ENCODE results near the gene PRXL2A. TPM values are rescaled to one million over a fixed set of nuclear protein-coding genes. Genes with fewer than 3 reads are reported as not detected.
A peak's percentile ranks its signal among the peaks of the same experiment; 100 is the strongest.
"Not testable (repeated sequence)": the region's sequence is repeated elsewhere in the genome, so short reads cannot be mapped to it uniquely, and the experiment has no call there.

The PRXL2A gene, protein sequence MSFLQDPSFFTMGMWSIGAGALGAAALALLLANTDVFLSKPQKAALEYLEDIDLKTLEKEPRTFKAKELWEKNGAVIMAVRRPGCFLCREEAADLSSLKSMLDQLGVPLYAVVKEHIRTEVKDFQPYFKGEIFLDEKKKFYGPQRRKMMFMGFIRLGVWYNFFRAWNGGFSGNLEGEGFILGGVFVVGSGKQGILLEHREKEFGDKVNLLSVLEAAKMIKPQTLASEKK
- 119 TPM for total RNA-seq
- long read RNA-seq, full-length matches to known transcripts: 181 of 198 reads
- long read RNA-seq, partial matches to known transcripts: 1 of 198 reads
- long read RNA-seq, other reads (novel, unspliced or antisense): 16 of 198 reads

DNA sequence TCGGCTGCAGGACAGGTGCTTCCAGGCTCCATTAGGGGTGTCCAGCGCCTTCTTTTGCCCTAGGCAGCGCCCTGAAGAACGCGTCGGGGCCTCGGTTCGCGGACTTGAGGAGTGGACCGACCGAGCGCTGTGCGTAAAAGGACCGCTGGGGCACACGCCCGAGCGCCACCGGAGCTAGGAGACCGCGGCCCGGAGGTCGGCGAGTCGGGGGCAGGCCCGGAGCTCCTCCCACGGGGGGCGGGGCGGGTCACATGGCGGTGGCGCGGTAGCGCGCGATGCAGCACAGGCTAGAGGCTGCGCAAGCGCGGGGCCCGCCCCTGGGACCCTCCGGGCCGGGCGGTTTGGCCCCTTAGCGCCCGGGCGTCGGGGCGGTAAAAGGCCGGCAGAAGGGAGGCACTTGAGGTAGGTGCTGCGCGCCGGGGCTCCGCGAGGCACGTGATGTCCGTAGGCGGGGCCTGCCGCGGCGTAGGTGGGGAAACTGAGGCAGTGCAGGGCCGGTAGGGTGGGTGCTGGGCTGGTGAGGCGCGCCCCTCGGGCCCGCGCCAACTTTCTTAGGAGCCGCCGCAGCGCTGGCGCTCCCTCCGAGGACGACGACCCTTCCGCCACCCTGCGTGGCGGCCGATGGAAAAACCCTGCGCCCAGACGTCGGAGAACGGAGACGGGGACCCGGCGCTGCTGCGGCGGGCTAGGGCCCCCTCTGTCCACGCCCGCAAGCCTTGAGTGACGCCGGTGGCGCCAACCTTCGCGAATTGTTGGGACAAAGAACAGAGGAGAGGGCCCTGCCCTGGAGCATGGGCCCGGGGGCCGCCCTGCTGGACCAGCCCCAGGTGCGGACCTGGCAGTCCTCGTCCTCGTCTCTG lies at the start of gene PRXL2A:
PRXL2A (plus strand) TSS at position 310 of the 860 bp plus-strand sequence. CDS start 11,917 bp downstream, outside the sequence.
- DNase-seq (peak; percentile 94), ATAC-seq (peak; percentile 95)
- intact Hi-C loops (cut with micrococcal nuclease): no loop called here

DNA sequence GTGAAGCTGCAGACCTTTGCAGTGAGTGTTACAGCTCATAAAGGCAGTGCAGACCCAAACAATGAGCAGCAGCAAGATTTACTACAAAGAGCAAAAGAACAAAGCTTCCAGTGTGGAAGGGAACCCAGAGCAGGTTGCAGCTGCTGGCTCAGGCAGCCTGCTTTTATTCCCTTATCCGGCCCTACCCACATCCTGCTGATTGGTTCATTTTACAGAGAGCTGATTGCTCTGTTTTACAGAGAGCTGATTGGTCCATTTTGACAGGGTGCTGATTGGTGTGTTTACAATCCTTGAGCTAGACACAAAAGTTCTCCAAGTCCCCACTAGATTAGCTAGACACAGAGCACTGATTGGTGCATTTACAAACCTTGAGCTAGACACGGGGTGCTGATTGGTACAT lies 49.4 kb upstream of the PRXL2A start:
- DNase-seq; intact Hi-C loops (cut with micrococcal nuclease); ATAC-seq: not testable (repeated sequence)

DNA sequence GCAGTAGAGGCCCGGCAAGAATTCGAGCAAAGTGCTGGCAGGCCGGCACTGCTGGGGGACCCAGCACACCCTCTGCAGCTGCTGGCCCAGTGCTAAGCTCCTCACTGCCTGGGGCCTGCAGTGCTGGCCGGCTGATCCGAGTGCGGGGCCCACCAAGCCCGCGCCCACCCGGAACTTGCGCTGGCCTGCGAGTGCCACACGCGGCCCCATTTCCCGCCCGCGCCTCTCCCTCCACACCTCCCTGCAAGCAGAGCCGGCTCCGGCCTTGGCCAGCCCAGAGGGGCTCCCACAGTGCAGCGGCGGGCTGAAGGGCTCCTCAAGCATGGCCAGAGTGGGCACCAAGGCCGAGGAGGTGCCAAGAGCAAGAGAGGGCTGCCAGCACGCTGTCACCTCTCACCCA lies 48.7 kb upstream of the PRXL2A start:
- no peak for ATAC-seq
- no peak for DNase-seq
- intact Hi-C loops (cut with micrococcal nuclease): no loop called here

DNA sequence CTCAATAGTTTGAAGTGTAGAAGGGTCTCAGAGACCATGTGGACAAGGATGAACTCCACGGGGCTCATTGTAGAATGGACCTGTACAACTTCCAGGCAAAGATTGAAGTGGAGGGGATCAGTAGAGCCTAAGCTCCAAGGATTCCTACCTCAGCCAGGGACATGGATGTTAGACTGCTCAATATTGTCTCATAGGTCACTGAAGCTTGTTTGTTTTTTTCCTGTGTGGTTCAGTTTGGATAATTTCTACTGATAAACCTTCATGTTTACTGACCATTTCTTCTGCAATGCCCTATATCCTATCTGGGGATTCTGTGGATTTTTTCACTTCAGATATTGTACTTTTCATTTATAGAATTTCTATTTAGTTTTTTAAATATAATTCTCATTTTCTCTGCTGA lies 42.8 kb upstream of the PRXL2A start:
- no peak for ATAC-seq
- intact Hi-C loops (cut with micrococcal nuclease): no loop called here
- no peak for DNase-seq

DNA sequence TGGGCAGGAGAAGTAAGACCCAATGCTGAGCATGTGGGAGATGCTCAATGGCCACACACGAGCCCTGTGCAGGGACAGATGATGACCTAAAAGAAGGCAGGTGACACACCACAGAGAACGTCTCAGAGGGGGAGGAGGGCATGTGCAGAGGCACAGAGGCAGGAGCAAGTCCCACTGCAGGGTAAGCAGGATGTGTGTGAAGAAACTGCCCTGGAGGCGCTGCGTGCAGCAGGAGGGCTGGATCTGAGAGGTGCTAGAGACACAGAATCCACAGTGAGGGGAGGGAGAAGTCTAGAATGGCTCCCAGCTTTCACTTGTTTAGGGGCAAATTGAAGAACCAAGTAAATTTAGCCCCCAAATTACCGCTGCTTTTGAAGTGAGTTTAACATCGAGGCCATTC lies 36.9 kb upstream of the PRXL2A start:
- ATAC-seq (no peak), DNase-seq (no peak)
- intact Hi-C loops (cut with micrococcal nuclease): no loop called here

DNA sequence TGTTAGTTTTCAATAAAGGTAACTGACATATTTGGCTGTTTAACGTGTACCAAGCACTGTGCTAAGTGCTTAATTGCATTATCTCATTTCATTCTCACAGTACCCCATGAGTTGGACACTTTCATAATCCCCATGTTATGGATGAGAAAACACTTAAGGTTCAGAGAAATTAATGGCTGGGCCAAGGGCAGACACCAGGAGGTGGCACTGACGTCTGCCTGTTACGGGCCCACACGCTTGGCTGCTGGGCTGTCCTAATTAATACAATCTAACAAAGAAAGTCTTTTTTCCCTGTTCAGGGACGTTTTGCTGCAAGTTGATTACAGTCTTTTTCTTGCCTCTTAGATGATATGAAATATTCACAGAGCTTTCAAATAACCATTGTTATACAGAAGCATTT lies 35.7 kb upstream of the PRXL2A start:
- no peak for DNase-seq
- no peak for ATAC-seq
- intact Hi-C loops (cut with micrococcal nuclease): no loop called here

DNA sequence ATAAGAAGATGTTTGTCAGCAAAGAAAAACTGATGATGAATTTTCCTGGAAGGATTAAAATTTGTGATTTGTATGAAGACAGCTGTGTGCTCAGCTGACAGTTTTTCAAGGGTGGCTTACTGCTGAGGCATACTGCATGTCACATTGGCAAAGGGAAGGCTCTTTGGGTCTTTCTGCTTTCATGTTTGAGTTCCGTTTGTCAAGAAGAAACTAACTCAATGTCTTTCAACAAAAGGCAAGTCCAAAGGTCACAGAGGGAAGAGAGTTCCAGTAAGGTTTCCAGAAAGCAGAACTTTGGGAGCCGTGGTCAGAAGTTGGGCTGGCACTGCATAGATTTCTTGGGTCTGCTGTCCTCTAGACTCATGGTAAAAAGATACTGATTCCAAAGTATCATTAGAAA lies 34.8 kb upstream of the PRXL2A start:
- DNase-seq (no peak), ATAC-seq (no peak)
- intact Hi-C loops (cut with micrococcal nuclease): no loop called here

DNA sequence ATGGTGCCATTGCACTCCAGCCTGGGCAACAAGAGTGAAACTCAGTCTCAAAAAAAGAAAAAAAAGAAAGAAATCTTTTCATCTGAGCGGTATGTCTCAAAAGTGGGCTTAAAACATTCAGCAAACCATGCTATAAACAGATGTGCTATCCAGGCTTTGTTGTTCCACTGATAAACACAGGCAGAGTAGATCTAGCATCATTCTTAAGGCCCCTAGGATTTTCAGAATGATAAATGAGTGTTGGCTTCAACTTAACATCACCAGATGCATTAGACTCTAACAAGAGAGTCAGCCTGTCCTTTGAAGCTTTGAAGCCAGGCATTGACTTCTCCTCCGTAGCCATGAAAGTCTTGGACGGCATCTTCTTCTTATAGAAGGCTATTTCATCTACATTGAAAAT lies 28.6 kb upstream of the PRXL2A start:
- no peak for ATAC-seq
- no peak for DNase-seq
- intact Hi-C loops (cut with micrococcal nuclease): loop anchor here (10.0 kb wide), 1 partner anchor 65 kb away; no protein-coding TSS in a partner anchor

DNA sequence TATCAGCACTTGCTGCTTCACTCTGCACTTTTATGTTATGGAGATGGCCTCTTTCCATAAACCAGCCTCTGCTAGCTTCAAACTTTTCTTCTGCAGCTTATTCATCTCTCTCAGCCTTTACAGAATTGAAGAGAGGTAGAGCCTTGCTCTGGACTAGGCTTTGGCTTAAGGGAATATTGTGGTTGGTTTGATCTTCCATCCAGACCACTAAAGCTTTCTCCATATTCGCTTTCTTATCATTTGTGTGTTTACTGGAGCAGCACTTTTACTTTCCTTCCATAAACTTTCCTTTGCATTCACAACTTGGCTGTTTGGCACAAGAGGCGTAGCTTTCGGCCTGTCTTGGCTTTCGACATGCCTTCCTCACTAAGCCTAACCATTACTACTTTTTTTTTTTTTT lies 28.2 kb upstream of the PRXL2A start:
- ATAC-seq (no peak), DNase-seq (no peak)
- intact Hi-C loops (cut with micrococcal nuclease): loop anchor here (10.0 kb wide), 1 partner anchor 65 kb away; no protein-coding TSS in a partner anchor

DNA sequence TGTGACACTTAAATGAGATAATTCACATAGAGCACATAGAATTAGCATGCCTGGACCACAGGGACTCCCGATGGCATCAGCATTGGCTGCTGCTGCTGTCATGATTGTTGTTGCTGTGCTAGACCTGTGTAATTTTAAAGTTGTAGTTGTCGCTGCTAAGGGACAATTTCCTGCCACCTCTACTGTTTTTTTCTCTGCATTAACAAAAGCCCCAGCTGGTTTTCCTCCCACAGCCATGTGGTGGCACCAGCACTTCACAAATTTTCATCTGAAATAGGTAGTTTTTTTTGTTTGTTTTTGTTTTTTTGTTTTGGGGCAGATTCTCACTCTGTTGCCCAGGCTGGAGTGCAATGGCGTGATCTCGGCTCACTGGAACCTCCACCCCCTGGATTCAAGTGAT lies 25.4 kb upstream of the PRXL2A start:
- ATAC-seq: no peak
- DNase-seq: peak; percentile 33
- intact Hi-C loops (cut with micrococcal nuclease): loop anchor here (10.0 kb wide), 1 partner anchor 62 kb away; no protein-coding TSS in a partner anchor

DNA sequence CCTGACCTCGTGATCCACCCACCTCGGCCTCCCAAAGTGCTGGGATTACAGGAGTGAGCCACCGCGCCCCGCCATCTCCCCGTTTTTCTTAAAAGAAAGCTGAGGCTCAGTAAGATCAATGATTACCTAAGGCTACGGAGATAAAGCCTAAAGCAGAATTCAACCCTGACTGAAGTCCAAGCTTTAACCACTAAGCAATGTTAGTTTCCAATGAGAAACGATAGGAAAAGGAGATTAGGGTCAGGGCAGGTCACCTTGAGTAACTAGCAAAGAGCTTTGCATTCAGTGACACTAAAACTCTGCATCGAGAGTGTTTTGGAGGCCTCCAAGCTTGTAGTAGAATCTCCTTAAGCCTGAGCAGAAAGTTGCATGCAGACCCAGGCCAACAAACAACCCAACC lies 17.6 kb upstream of the PRXL2A start:
- ATAC-seq: no peak
- intact Hi-C loops (cut with micrococcal nuclease): no loop called here

DNA sequence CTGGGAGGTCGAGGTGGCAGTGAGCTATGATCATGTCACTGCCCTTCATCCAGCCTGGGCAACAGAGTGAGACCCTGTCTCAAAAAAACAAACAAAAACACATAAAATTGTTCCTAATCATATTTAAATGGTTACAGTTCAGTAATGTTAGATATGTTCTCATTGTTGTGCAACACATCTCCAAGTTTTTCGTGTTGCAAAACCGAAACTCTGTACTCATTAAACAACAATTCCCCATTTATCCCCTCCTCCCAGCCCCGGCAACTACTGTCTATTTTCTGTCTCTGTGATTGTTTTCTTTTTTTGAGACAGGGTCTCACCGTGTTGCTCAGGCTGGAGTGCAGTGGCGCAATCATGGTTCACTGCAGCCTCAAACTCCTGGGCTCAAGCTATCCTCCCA lies 16.1 kb upstream of the PRXL2A start:
- intact Hi-C loops (cut with micrococcal nuclease): no loop called here
- no peak for DNase-seq
- no peak for ATAC-seq

More for the DNA sequence above, 17.6 kb upstream of the PRXL2A start:
- no peak for DNase-seq

DNA sequence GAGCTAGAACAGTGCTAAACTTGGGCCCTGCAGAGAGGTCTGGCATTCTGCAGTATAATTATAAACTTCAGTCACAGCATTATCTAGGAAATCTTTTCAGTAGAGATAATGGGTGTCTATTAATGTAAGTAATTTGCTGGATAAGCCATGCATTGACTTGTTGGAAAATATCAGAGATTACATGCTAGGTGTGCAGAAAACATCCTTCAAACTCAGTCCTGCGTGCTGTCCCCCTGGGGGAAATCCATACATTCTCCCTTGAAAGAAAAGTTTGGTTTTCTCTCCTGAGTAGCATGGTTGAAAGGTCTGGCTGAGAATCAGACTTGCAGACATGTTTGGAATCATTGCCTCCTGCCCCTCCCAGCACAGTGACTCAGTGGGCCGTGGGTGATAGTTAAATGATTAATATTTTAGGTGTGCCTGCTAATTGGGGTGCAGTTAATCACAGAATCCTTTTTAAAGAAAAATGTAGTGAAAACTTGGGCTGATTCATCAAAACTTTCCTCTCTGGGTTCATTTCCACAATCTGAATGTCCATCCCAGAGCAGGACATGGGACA lies 13.9 kb upstream of the PRXL2A start:
- ATAC-seq: no peak
- DNase-seq: no peak
- intact Hi-C loops (cut with micrococcal nuclease): no loop called here

DNA sequence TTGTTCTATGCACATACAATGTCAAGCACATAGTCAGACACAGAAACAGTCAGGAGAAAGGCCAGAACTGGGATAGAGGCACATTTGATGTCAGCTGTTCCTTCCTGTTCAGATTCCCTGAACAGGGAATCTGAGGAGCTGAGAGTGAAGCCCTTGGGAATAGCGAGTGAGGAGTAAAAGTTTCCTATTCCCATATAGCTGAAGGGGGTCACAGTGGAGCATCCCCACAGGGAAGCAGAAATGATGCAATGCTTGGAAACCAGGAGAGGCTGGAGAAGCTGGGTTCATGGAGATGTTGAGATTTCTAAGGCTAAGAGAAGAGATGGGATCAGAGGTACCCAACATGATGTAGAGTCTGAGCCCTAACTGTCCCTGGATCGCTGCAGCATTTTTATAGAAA lies 11.3 kb upstream of the PRXL2A start:
- DNase-seq (no peak), ATAC-seq (peak; percentile 75)
- intact Hi-C loops (cut with micrococcal nuclease): no loop called here

DNA sequence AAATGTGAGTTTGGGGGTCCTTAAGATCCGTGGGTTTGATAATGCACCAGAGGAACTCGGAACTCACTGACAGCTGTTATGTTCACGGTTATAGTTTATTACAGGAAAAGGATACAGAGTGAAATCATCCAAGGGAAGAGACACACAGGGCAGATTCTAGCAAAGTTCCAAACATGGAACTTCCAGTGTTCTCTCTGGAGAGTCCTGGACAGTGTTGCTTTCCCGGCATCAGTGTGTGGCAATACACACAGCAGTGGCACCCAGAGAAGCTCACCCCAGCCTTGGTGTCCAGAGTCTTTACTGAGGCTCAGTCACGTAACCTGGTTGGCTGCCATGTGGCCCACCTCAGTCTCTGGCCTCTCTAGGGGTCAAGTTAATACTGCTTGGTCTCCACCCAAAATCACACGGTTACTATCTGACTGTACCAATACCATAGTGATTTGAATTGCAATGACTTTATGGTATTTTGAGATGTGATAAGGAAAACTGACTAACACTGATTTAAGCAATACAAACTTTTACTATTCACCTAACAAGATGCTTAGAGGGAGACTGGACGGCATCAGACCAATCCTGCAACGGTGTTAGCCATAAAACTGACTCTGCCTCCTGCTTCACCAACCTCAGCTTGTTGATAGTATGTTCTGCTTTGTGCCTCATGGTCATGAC lies 8.1 kb upstream of the PRXL2A start:
- intact Hi-C loops (cut with micrococcal nuclease): no loop called here
- ATAC-seq: no peak
- DNase-seq: no peak

DNA sequence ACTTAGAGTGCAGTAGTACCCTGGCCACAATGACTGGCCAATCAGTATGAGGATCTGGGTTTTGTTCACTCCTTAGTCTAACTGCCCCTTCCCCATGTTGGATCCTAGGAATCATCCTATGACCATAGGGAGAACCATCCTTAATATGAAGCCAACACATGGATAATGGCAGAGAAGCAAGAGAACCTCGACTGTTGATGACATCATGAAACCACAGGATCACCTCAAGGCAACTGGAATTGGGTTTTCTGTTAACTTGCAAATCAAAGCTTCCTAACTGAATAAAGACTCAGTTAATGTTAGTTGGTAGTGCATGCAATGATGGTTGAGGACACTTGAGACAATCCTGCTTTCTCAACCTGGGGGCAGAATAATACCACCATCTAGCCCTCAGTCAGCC lies 3.3 kb upstream of the PRXL2A start:
- intact Hi-C loops (cut with micrococcal nuclease): no loop called here
- no peak for DNase-seq
- ATAC-seq: no peak

DNA sequence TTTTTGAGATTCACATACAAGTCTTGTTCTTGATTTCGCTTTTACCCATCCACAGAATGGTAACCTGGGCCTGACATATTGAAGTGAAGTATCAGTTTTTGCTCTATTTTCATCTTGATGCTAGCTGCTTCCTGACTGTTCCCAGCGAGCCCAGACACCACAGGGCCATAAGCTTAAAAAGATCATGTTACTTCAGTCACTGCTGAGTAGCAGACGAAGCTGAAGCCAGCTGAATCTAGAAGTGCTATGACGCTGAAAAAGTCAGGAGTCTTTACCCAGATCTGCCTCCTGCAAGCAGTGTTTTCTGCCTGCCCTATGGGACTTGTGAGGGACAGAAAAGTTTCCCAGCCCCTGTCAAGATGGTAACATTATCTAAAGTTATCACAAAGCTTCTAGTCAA lies 2.7 kb upstream of the PRXL2A start:
- ATAC-seq (no peak), DNase-seq (no peak)
- intact Hi-C loops (cut with micrococcal nuclease): no loop called here

DNA sequence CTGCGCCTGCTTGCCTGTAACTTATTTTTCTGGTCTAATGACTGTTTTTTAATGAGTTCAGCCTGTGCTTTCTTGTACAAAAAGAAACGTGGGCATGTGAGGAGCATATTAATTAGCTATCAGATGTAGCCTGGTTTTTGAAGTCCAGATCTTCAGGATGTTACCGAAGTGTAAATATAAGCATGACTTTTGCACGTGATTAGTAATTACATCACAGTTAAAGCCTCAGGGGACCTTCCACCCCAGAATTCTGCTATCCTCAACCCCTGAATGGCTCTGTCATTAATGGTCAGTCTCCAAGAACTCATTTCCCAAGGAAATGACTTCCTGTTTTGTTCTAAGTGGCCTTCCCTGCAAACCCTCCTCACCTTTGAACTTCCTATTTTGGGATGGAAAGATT lies 2.1 kb upstream of the PRXL2A start:
- ATAC-seq: no peak
- intact Hi-C loops (cut with micrococcal nuclease): no loop called here

DNA sequence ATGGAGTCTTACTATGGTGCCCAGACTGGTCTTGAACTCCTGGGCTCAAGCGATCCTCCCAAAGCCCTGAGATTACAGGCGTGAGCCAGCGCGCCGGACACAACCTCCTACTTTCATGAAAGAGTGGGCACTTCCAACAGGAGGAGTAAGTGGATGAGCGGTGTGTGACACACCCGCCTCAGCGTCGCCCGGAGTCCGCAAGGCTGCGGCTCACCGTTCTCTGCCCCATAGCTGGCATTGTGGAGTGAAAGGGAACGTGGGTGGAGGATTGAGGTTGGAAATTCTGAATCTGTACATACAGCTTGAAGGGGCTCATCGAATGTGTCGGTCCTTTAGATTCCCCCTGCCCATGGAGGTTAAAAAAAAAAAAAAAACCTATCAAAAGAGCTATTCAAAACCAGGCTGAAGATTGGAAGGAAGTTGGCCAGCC lies 524 bp upstream of the PRXL2A start:
- DNase-seq: peak; percentile 50
- peak; percentile 55 for ATAC-seq

More for the DNA sequence above, 2.1 kb upstream of the PRXL2A start:
- DNase-seq: no peak

More for the DNA sequence above, 524 bp upstream of the PRXL2A start:
- intact Hi-C loops (cut with micrococcal nuclease): no loop called here
